Measurements from ENCODE around the gene SLCO2B1.

The SLCO2B1 gene

DNA sequence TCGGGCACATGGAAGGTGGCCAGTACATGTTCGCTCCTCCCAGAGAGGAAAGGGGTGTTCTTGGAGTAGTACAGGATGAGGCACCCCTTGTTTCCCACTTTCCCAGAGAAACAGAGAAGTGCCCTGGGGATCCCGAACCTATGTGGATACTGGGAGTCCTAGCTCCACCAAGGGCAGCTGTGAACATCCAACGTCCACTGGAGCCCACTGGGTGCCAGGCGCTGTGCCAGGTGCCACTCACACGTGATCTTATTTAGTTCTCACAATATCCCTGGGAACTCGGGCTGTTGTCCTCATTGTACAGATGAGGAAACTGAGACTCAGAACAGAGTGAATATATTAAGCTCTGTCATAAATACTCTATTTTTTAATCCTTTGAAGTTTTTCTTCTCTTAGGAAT lies 12.0 kb downstream of the SLCO2B1 start:
- DNase-seq, result no peak

DNA sequence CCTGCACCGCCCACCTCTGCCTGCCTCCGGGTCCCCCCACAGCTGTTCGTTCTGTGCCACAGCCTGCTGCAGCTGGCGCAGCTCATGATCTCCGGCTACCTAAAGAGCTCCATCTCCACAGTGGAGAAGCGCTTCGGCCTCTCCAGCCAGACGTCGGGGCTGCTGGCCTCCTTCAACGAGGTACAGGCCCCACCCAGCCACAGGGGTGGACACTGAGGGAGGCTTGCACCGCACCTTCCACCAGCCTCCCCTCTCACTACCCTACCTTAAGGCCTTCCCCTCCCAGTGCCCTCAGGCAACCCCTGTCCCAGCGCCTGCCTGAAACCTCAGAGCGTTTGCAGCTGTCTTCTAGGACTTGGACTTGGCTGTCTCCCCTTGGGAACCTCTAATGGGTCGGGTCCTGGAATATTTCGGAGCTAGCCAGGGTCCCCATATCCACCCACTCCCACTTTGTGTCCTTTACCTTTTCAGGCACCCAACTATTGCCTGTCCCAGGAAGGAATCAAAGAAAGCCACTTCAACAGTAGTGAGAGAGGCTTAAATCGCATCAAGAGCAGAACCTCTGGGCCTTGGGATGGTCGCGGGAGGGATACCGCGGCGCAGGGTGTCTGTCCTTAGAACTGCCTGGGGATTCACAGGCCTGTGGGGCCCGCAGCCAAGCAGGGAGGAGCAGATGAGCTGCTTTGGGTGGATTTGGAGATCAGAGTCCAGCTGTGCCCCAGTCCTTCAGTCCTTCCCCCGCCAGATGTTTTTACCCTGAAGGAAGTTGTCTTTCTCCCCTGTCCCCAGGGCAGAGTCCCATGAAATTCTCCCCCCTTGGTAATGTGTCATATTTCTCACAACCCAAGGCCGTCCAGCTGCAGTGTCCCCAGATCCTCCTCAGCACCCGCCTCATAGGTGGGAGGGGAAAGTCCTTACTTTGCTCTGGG lies 13.3 kb downstream of the SLCO2B1 start:
- no peak for DNase-seq

GRCh38 chr11:75165721-75166120 lies 14.8 kb downstream of the SLCO2B1 start:
- no peak for DNase-seq

- DNase-seq, result no peak
These were observed 15.9 kb downstream of the SLCO2B1 start for GRCh38 chr11:75166791-75167190.

GRCh38 chr11:75167617-75168016 lies 16.7 kb downstream of the SLCO2B1 start:
- DNase-seq, result no peak

DNA sequence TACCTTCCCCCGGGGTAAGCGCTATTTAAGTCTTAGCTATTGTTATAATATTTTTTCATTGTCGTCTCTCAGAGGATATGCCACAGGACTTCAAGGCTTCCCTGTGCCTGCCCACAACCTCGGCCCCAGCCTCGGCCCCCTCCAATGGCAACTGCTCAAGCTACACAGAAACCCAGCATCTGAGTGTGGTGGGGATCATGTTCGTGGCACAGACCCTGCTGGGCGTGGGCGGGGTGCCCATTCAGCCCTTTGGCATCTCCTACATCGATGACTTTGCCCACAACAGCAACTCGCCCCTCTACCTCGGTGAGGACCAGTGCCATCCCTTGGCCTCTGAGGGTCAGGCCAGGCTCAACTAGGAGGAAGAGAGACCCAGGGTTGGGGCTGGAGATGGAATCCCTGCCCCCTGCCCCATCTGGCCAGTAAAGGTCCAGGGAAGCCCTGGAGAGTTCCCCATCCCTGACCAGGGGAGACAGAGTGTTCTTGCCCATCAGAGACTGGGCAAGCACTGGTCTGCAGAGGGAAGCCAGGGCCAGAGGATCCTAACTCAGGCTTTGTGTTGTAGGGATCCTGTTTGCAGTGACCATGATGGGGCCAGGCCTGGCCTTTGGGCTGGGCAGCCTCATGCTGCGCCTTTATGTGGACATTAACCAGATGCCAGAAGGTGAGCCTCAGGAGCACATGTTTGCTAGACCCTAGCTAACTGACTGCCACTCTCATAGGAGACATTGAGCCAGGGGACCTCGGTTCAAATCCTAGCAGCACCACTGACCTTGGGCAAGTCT lies 18.4 kb downstream of the SLCO2B1 start:
- DNase-seq, result no peak

DNA sequence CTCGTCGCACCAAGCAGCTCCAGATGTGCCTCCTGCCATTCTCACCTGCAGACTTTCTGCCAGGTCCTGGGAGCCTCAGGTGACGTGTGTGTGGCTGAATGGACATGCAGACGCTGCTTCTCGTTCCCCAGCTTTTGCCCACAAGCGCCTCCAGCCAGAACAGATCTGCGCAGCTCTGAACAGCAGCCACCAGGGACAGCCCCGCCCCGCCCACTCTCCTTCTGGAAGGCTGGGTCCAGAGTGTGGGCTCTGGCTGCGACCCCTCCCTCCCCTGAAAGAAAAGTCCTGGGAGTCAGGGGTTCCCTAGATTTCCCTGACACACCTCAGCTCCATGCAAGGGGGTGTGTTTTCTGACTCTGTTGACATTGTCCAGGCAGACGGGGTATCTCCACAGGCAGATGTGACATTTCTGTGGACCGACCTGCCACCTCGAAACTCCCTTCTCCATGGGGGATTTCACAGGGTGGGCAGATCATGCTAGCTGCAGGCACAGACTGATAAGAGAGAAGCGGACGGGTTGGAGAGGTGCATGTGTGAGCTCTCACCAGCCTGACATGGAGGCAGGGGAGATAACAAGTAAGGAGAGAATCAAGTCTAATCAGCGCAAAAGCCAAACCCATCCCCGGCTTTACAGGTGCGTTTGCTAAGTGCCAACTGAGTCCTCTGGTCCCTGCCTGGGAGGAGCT lies 19.8 kb downstream of the SLCO2B1 start:
- no peak for DNase-seq

DNA sequence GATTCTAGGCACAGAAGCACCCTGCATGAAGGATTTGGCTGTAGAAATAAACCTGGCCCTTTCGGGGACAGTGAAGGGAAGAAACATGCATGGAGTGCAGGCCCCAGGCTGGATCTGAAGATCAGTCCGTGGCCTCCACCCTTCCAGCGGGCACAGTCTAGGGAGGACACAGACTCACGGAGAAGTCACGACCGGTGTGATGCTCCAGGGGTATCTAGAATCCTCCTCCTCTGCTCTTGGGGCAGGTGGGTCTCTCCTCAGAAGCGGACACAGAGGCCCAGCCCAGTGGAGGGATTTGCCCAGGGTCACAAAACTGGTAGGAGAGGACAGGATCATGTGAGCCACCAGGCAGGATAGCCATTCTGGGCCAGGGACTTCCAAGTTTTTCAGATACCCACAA lies 22.4 kb downstream of the SLCO2B1 start:
- no peak for DNase-seq

- DNase-seq, result peak; percentile 68
These were observed 24.0 kb downstream of the SLCO2B1 start for GRCh38 chr11:75174781-75175370.

DNA sequence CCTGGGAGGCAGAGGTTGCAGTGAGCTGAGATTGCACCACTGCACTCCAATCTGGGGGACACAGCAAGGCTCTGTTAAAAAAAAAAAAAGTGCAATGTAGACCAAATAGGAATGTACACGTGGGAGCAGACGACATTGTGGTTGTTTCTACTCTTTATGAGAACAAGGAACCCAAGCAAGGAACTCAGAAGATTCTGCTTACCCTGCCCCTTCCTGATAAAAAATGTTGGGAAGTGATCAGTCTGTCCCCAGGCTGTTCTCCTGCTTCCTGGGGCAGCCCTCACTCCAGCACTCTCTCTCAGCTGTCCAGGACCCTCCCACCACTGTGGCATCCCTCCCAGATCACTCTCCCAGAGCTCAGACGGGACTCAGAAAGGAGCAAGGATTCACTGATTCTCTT lies 31.8 kb downstream of the SLCO2B1 start:
- DNase-seq, result no peak

DNA sequence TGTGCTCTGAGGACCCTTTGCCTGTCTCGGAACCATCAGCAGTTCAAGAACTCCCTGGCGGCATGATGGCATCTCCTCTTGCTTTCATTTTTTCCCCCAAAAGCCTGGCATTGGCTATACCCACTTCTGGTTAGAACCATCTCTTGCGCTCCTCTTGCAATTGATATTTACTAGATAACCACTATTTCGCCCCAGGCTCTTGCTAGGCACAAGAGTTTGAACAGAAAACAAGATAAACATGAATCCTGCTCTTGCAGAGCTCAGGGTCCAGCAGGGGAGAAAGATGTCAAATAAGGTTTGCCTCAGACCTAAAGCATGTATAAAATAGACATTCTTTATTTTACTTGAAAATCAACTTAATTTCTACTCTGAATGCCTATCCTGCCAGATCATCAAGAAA lies 33.1 kb downstream of the SLCO2B1 start:
- DNase-seq, result no peak

GRCh38 chr11:75184757-75185425 lies 34.0 kb downstream of the SLCO2B1 start:
- DNase-seq, result no peak

DNA sequence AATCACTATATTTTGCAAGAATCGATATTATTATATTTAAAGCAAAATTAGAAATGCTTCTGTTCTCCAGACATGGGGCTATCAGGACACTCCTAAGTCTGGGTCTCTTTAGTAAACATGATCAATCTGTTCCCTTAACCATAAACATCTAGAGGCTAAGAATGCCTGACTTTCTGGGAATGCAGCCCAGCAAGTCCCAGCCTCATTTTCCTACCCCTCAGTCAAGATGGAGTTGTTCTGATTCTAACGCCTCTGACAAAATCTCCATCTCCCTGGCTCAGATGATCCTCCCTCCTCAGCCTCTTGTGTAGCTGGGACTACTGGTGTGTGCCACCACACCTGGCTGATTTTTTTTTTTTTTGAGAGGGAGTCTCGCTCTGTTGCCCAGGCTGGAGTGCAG lies 35.0 kb downstream of the SLCO2B1 start:
- no peak for DNase-seq

- DNase-seq, result no peak
These were observed 36.1 kb downstream of the SLCO2B1 start for GRCh38 chr11:75186999-75187398.

DNA sequence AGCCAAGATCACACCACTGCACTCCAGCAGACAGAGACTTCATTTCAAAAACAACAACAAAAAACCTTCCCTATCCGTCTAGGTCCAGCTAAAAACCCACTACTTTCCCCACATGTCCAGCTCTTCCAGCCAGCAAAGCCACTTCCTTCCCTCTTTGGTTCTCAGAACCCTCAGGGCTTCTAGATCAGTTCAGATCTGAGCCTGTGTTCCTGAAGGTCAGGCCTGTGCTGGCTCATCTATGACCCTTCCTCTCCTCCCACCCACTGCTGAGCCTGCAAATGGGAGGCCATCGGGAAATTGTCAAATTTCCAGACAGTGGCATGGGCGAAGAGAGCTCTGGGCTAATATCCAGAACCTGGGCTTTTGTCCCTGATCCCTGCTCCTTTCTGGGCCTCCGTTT lies 37.8 kb downstream of the SLCO2B1 start:
- no peak for DNase-seq

- no peak for DNase-seq
These were observed 38.2 kb downstream of the SLCO2B1 start for GRCh38 chr11:75189108-75189507.

DNA sequence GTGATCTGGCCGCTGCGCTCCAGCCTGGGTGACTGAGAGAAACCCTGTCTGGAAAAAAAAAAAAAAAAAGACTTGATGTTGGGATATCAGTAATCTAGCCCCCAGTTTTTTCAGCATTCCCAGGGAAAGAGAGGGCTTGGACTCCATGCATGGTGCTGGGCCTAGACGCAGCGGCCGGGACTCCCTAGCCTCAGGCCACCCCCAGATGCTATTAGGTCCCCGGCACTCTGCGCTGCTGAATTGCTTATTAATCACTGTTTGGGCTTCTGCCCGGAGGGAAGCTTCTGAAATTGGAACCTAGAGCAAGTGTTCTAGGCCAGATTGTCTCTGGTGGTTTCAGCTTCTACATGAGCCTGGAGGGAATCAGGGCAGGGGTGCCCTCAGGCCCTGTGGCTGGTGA lies 39.0 kb downstream of the SLCO2B1 start:
- no peak for DNase-seq

- DNase-seq, result no peak
These were observed 39.9 kb downstream of the SLCO2B1 start for GRCh38 chr11:75190652-75191329.

GRCh38 chr11:75191330-75191717 lies 40.4 kb downstream of the SLCO2B1 start:
- no peak for DNase-seq

DNA sequence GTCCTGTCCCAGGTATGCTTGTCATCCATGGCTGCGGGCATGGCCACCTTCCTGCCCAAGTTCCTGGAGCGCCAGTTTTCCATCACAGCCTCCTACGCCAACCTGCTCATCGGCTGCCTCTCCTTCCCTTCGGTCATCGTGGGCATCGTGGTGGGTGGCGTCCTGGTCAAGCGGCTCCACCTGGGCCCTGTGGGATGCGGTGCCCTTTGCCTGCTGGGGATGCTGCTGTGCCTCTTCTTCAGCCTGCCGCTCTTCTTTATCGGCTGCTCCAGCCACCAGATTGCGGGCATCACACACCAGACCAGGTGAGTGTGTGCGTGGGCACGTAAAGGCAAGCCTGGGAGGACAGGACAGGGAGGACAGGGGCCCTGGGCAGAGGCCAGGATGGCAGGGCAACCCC lies 42.4 kb downstream of the SLCO2B1 start:
- DNase-seq, result no peak

DNA sequence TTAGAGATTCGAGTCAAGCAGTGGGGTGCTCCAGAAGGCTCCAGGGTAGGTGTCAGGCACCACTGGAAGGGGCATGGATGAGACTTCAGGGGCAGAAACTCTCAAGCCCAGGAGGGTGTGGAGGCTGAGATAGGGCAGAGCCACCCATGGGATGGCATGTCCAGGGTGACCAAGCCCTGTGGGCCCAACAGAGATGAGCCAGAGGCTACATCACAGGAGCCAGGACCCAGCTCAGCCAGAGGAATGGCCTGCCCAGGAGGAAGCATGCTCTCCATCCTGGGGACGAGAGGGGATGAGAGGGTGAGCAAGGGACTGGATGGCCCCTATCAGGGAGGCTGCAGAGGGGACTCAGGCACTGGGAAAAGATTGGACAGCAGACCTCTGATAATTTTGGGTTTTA lies 42.8 kb downstream of the SLCO2B1 start:
- no peak for DNase-seq

DNA sequence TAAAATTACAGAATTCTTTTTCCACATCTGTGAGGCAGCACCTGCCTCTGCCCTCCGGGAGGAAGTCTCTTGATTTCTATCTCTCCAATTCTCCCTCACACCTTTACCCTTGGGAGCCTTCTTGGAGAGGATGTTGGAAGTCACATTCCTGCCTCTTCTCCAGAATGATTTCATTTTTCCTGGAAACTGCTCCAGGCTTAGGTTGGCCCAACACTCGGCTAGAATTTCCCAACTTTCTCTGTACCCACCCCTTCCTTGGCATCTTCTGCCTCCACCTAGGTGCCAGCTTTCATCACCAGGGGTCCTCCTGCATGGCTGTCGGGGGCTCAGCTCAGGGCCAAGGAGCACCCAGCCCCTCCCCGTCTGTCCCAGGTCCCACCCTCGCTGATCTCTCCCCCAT lies 43.2 kb downstream of the SLCO2B1 start:
- no peak for DNase-seq
